Fibroblast of lung (primary cell): ENCODE measurements around the gene GPX4. TPM values are rescaled to one million over a fixed set of nuclear protein-coding genes. Genes with fewer than 3 reads are reported as not detected.
A peak's percentile ranks its signal among the peaks of the same experiment; 100 is the strongest.

Experiments used
- DNase-seq, 2 donors: peaks; one replicate each; pipeline versions ENCODE4 v3.0.0 to v3.0.0-alpha.2; 2010; ENCODE audit warnings: low read depth in 2 of 2
- H2AFZ ChIP-seq: 2 replicates; pipeline ENCODE4 v1.5.1; 2012; ENCODE audit warnings: low read length, control low read depth, inconsistent platforms
- H3K27ac ChIP-seq: 2 replicates; pipeline ENCODE4 v1.5.1; 2011; ENCODE audit warnings: low read length, control low read depth; ENCODE audit not compliant: insufficient read depth
- H3K27me3 ChIP-seq: 2 replicates; pipeline ENCODE4 v1.5.1; 2011; ENCODE audit warnings: mild to moderate bottlenecking, low read length; ENCODE audit not compliant: control insufficient read depth, insufficient read depth
- H3K36me3 ChIP-seq: 2 replicates; pipeline ENCODE4 v1.5.1; 2011; ENCODE audit warnings: low read length; ENCODE audit not compliant: control insufficient read depth, insufficient read depth
- H3K4me1 ChIP-seq: 2 replicates; pipeline ENCODE4 v1.5.1; 2011; ENCODE audit warnings: low read length; ENCODE audit not compliant: control insufficient read depth, insufficient read depth; ENCODE audit errors: extremely low read depth
- H3K4me2 ChIP-seq: 2 replicates; pipeline ENCODE4 v1.5.1; 2011; ENCODE audit warnings: low read length, control low read depth; ENCODE audit not compliant: insufficient read depth; ENCODE audit errors: extremely low read depth
- H3K4me3 ChIP-seq, 4 experiments: fragments of 200-600 bp in 1 of 4; sonication (generic) in 1 of 4; replicated peaks in 1 of 4; 2 replicates each; pipeline ENCODE4 v1.5.1; 2011 to 2016; ENCODE audit warnings: low read length in 4 of 4, low read depth in 3 of 4, mild to moderate bottlenecking in 3 of 4, control low read depth in 2 of 4, inconsistent platforms in 1 of 4, mixed read lengths in 1 of 4; ENCODE audit not compliant: insufficient read depth in 1 of 4; ENCODE audit errors: control extremely low read depth in 1 of 4
- H3K79me2 ChIP-seq: 2 replicates; pipeline ENCODE4 v1.5.1; 2012; ENCODE audit warnings: mild to moderate bottlenecking, low read length, inconsistent platforms; ENCODE audit not compliant: control insufficient read depth, insufficient read depth
- H3K9ac ChIP-seq: 2 replicates; pipeline ENCODE4 v1.5.1; 2011; ENCODE audit warnings: mild to moderate bottlenecking, low read length, control low read depth; ENCODE audit not compliant: insufficient read depth
- H3K9me3 ChIP-seq: 2 replicates; pipeline ENCODE4 v1.5.1; 2012; ENCODE audit warnings: low read depth, low read length; ENCODE audit not compliant: control insufficient read depth, insufficient read depth
- H4K20me1 ChIP-seq: 2 replicates; pipeline ENCODE4 v1.5.1; 2011; ENCODE audit warnings: low read length; ENCODE audit not compliant: control insufficient read depth, insufficient read depth; ENCODE audit errors: extremely low read depth
- EZH2 ChIP-seq: IDR thresholded peaks from 2 replicates; pipeline ENCODE4 v1.5.1; 2012; ENCODE audit warnings: low read length, control low read depth, mild to moderate bottlenecking; ENCODE audit errors: missing control alignments
- polyA plus RNA-seq, 2 donors: library from polyadenylated mRNA; depleted of rRNA in 1 of 2; stranded (reverse) in 1 of 2; unstranded in 1 of 2; fragments of >200 nt; gene quantifications; 2 replicates each; pipeline ENCODE4 v1.2.1, GENCODE V29; 2011 to 2012; ENCODE audit warnings: missing spikeins in 1 of 2
- total RNA-seq: library from RNA; depleted of rRNA; stranded (reverse); fragments of >200 nt; gene quantifications from 2 replicates; pipeline ENCODE4 v1.2.1, GENCODE V29; 2014
- TF ChIP-seq, protein P1 (sequence below), 2 donors: IDR thresholded peaks in 1 of 2; conservative IDR thresholded peaks in 1 of 2; 1 replicate in 1 of 2; 2 replicates in 1 of 2; pipeline ENCODE4 v1.5.1; 2011 to 2012; ENCODE audit warnings: low read length in 2 of 2, control low read depth in 1 of 2, inconsistent platforms in 1 of 2, low read depth in 1 of 2, mild to moderate bottlenecking in 1 of 2

Gene GPX4
- total and polyA plus RNA-seq, 2 donors (not counting 1 experiment from before 2014, with no cell fraction given) = 325 to 430 TPM

DNA sequence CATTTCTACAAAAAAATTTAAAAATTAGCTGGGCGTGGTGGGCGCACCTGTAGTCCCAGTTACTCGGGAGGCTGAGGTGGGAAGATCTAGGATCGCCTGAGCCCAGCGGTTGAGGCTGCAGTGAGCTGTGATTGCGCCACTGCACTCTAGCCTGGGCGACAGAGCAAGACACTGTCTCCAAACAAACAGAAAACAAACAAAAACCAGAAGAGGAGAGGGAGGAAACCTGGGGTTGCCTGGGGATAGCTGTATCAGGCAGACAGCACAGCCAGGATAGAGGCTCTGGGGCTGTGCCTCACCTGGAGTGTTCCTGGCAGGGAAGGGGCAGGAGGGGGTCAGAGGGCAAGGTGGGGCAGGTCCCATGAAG is 6.0 kb upstream of the GPX4 start:
- H2AFZ ChIP-seq = no peak overlapping the region
- no peaks in the 10 kb centered on the region for H3K27me3 ChIP-seq
- no peaks in the 10 kb centered on the region for H3K36me3 ChIP-seq
- no peaks in the 10 kb centered on the region for H4K20me1 ChIP-seq
- H3K4me3 ChIP-seq = no peak overlapping the region
- H3K9me3 ChIP-seq = no peaks in the 10 kb centered on the region
- no peak overlapping the region for H3K27ac ChIP-seq
- peaks cover 23% of the 10 kb centered on the region for H3K79me2 ChIP-seq
- H3K4me2 ChIP-seq = no peak overlapping the region
- TF ChIP-seq, protein P1, sequence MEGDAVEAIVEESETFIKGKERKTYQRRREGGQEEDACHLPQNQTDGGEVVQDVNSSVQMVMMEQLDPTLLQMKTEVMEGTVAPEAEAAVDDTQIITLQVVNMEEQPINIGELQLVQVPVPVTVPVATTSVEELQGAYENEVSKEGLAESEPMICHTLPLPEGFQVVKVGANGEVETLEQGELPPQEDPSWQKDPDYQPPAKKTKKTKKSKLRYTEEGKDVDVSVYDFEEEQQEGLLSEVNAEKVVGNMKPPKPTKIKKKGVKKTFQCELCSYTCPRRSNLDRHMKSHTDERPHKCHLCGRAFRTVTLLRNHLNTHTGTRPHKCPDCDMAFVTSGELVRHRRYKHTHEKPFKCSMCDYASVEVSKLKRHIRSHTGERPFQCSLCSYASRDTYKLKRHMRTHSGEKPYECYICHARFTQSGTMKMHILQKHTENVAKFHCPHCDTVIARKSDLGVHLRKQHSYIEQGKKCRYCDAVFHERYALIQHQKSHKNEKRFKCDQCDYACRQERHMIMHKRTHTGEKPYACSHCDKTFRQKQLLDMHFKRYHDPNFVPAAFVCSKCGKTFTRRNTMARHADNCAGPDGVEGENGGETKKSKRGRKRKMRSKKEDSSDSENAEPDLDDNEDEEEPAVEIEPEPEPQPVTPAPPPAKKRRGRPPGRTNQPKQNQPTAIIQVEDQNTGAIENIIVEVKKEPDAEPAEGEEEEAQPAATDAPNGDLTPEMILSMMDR (conservative IDR thresholded peaks at IDR 0.05 in 1 of 2, IDR thresholded peaks at IDR 0.05 in 1 of 2; ENCODE audit: low read depth in 1 of 2, low read length in 2 of 2) = no peak
- TF ChIP-seq EZH2 = no peak
- no peak overlapping the region for H3K9ac ChIP-seq
- peaks cover 15% of the 10 kb centered on the region for H3K4me1 ChIP-seq
- no peak for DNase-seq

DNA sequence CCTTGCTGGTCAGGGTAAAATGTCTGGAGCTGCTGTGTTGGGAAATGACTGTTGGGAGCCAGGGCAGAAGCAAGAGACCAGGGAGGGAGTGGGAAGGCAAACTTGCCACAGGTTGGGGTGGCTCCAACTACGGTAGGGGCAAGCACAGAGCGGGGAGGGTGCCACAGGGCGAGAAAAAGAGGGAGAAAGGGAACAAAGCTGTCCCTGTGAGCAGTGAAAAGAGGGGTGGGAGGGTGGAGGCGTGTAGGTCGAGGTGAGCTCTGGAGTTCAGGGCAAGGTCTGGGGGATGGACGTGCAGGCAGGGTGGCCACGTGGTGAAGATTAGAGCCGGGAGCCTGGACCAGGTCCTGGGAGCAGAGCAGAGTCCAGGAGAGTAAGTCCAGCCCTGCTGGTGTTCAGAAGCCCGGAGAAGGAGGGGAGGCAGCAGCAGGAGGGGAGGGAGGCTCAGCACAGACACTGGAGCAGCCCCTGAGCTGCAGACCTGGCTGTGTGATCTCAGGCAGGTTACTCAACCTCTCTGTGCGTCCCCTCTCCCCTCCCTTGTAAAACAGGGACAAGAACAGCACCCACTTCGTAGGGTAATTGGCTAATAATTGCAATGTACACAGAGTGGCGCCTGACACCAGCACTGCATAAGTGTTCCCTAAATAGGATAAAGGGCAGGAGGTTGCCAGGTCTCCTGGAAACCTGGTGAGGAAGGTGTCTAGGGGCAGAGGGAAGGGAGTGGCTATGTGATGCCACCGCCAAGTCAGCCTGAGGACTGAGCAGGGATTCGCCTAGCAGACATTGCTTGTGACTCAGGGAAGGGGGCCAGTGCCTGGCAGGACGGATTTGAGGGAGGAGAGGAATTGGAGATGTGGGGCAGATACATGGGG is 5.4 kb upstream of the GPX4 start:
- H3K27me3 ChIP-seq = no peaks in the 10 kb centered on the region
- no peak overlapping the region for H2AFZ ChIP-seq
- H3K36me3 ChIP-seq = no peaks in the 10 kb centered on the region
- no peaks in the 10 kb centered on the region for H4K20me1 ChIP-seq
- H3K27ac ChIP-seq = peak overlapping the region; percentile 55
- H3K4me2 ChIP-seq = no peak overlapping the region
- H3K79me2 ChIP-seq = peaks cover 17% of the 10 kb centered on the region
- TF ChIP-seq, protein P1 (conservative IDR thresholded peaks at IDR 0.05 in 1 of 2, IDR thresholded peaks at IDR 0.05 in 1 of 2; ENCODE audit: low read depth in 1 of 2, low read length in 2 of 2) = no peak
- TF ChIP-seq EZH2 = no peak
- no peak for DNase-seq
- peaks cover 21% of the 10 kb centered on the region for H3K4me1 ChIP-seq
- H3K4me3 ChIP-seq = no peak overlapping the region
- H3K9ac ChIP-seq = no peak overlapping the region
- H3K9me3 ChIP-seq = no peaks in the 10 kb centered on the region

DNA sequence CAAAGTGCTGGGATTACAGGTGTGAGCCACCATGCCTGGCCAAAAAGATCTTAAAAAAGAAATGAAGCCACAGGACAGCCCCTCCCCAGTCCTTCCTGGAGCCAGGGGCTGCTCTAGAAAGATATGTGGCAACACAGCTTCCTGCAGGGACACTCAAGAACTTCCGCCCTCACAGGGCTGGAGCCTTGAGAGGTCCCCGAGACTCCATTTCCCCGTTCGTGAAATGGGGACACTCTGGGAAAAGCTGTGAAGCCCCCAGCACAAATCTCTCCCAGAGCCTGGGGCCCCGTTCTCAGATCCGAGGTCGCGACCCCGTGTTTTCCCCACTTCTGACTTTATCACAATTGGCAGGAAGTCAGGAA is 2.5 kb upstream of the GPX4 start:
- no peak overlapping the region for H3K4me2 ChIP-seq
- H4K20me1 ChIP-seq = no peaks in the 10 kb centered on the region
- peaks cover 13% of the 10 kb centered on the region for H3K79me2 ChIP-seq
- peaks cover 20% of the 10 kb centered on the region for H3K4me1 ChIP-seq
- H3K27me3 ChIP-seq = no peaks in the 10 kb centered on the region
- peak overlapping the region; percentile 78 for H3K27ac ChIP-seq
- no peak overlapping the region for H3K9ac ChIP-seq
- DNase-seq = no peak
- peaks cover 10% of the 10 kb centered on the region for H3K36me3 ChIP-seq
- no peak overlapping the region for H3K4me3 ChIP-seq
- TF ChIP-seq EZH2 = no peak
- TF ChIP-seq, protein P1 (conservative IDR thresholded peaks at IDR 0.05 in 1 of 2, IDR thresholded peaks at IDR 0.05 in 1 of 2; ENCODE audit: low read depth in 1 of 2, low read length in 2 of 2) = no peak
- H2AFZ ChIP-seq = no peak overlapping the region
- no peaks in the 10 kb centered on the region for H3K9me3 ChIP-seq
